Measurements from ENCODE around the gene MEF2C.

DNA sequence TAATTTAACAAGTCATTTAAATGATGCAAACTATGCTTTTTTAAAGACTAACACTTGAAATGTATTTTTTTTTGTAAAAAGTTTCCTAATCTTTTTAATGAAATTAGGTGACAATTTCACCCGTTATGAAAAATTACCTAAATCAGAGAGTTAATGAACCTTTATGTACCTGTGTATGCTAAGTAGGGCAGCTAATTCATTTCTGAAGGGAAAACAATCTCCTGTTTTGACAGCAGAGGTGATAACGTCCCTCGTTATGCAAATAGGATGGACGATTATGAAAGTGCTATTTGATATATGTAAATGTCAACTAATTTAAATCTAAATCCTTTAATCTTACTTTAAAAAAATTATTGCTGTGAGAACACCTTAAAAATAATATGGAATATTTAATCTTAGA is 58.8 kb downstream of the MEF2C start:
- TF ChIP-seq, protein P1, sequence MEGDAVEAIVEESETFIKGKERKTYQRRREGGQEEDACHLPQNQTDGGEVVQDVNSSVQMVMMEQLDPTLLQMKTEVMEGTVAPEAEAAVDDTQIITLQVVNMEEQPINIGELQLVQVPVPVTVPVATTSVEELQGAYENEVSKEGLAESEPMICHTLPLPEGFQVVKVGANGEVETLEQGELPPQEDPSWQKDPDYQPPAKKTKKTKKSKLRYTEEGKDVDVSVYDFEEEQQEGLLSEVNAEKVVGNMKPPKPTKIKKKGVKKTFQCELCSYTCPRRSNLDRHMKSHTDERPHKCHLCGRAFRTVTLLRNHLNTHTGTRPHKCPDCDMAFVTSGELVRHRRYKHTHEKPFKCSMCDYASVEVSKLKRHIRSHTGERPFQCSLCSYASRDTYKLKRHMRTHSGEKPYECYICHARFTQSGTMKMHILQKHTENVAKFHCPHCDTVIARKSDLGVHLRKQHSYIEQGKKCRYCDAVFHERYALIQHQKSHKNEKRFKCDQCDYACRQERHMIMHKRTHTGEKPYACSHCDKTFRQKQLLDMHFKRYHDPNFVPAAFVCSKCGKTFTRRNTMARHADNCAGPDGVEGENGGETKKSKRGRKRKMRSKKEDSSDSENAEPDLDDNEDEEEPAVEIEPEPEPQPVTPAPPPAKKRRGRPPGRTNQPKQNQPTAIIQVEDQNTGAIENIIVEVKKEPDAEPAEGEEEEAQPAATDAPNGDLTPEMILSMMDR (conservative IDR thresholded peaks at IDR 0.05 in 1 of 2, IDR thresholded peaks at IDR 0.05 in 1 of 2; ENCODE audit: low read depth in 1 of 2, low read length in 2 of 2): no peak
- TF ChIP-seq EZH2 (IDR thresholded peaks at IDR 0.05; ENCODE audit: low read length, missing control alignments): no peak
